H9 (cell line): ENCODE results near the gene MYDGF. TPM values are rescaled to one million over a fixed set of nuclear protein-coding genes. Genes with fewer than 3 reads are reported as not detected.

Source experiments
- DNase-seq: peaks from one replicate; pipeline ENCODE4 v3.0.0-alpha.2; 2017
- H2AFZ ChIP-seq: one replicate; pipeline ENCODE4 v1.6.1; 2013; ENCODE audit warnings: mild to moderate bottlenecking, low read length, control low read depth, moderate library complexity
- H2AK5ac ChIP-seq: 2 replicates; pipeline ENCODE4 v1.6.1; 2013; ENCODE audit warnings: low read length, control low read depth, mixed read lengths; ENCODE audit not compliant: insufficient read length
- H2BK120ac ChIP-seq: one replicate; pipeline ENCODE4 v1.6.1; 2013; ENCODE audit warnings: low read depth, mild to moderate bottlenecking, low read length, control low read depth, inconsistent platforms; ENCODE audit not compliant: poor library complexity, severe bottlenecking
- H2BK12ac ChIP-seq: 2 replicates; pipeline ENCODE4 v1.6.1; 2013; ENCODE audit warnings: low read length, control low read depth, mixed read lengths, low read depth; ENCODE audit not compliant: insufficient read length
- H2BK15ac ChIP-seq: 2 replicates; pipeline ENCODE4 v1.6.1; 2013; ENCODE audit warnings: low read depth, low read length, control low read depth
- H2BK20ac ChIP-seq: one replicate; pipeline ENCODE4 v1.6.1; 2013; ENCODE audit warnings: low read depth, mild to moderate bottlenecking, low read length, control low read depth, inconsistent platforms; ENCODE audit not compliant: poor library complexity, severe bottlenecking
- H2BK5ac ChIP-seq: 2 replicates; pipeline ENCODE4 v1.6.1; 2013; ENCODE audit warnings: low read length, control low read depth, mixed read lengths; ENCODE audit not compliant: insufficient read length
- H3K14ac ChIP-seq: 2 replicates; pipeline ENCODE4 v1.6.1; 2013; ENCODE audit warnings: low read length, control low read depth; ENCODE audit not compliant: insufficient read depth
- H3K18ac ChIP-seq: 2 replicates; pipeline ENCODE4 v1.6.1; 2013; ENCODE audit warnings: low read depth, mild to moderate bottlenecking, mixed read lengths, low read length, control low read depth; ENCODE audit not compliant: insufficient read length
- H3K23ac ChIP-seq: 2 replicates; pipeline ENCODE4 v1.6.1; 2013; ENCODE audit warnings: low read length, control low read depth, mixed read lengths, low read depth; ENCODE audit not compliant: insufficient read length
- H3K23me2 ChIP-seq: 2 replicates; pipeline ENCODE4 v1.6.1; 2013; ENCODE audit warnings: low read depth, mild to moderate bottlenecking, mixed read lengths, low read length, control low read depth; ENCODE audit not compliant: insufficient read length, poor library complexity, severe bottlenecking
- H3K27ac ChIP-seq: 2 replicates; pipeline ENCODE4 v1.5.1; 2013; ENCODE audit warnings: low read length, control low read depth, mixed read lengths, low read depth; ENCODE audit not compliant: insufficient read length
- H3K27me3 ChIP-seq: 2 replicates; pipeline ENCODE4 v1.6.1; 2013; ENCODE audit warnings: low read length, control low read depth, inconsistent platforms; ENCODE audit not compliant: insufficient read depth
- H3K4ac ChIP-seq: 2 replicates; pipeline ENCODE4 v1.6.1; 2013; ENCODE audit warnings: low read depth, mild to moderate bottlenecking, control low read depth, inconsistent platforms, low read length, moderate library complexity
- H3K4me1 ChIP-seq: 2 replicates; pipeline ENCODE4 v1.6.1; 2013; ENCODE audit warnings: low read length, control low read depth, inconsistent platforms; ENCODE audit not compliant: insufficient read depth
- H3K4me2 ChIP-seq: 2 replicates; pipeline ENCODE4 v1.6.1; 2013; ENCODE audit warnings: low read length, control low read depth, mixed read lengths; ENCODE audit not compliant: insufficient read length, insufficient read depth
- H3K56ac ChIP-seq: 2 replicates; pipeline ENCODE4 v1.6.1; 2013; ENCODE audit warnings: low read depth, mild to moderate bottlenecking, mixed read lengths, low read length, control low read depth; ENCODE audit not compliant: insufficient read length
- H3K79me1 ChIP-seq: 2 replicates; pipeline ENCODE4 v1.6.1; 2013; ENCODE audit warnings: low read depth, mild to moderate bottlenecking, moderate library complexity, low read length, control low read depth, inconsistent platforms; ENCODE audit not compliant: insufficient read depth, poor library complexity, severe bottlenecking
- H3K79me2 ChIP-seq: 2 replicates; pipeline ENCODE4 v1.6.1; 2013; ENCODE audit warnings: low read length, control low read depth, inconsistent platforms; ENCODE audit not compliant: insufficient read depth
- H3K9ac ChIP-seq: 2 replicates; pipeline ENCODE4 v1.6.1; 2013; ENCODE audit warnings: low read length, control low read depth, mixed read lengths; ENCODE audit not compliant: insufficient read length; ENCODE audit errors: extremely low read depth
- H3K9me3 ChIP-seq: one replicate; pipeline ENCODE4 v1.6.1; 2013; ENCODE audit warnings: low read depth, low read length, inconsistent platforms; ENCODE audit not compliant: control insufficient read depth
- H3T11ph ChIP-seq: one replicate; pipeline ENCODE4 v1.6.1; 2013; ENCODE audit warnings: mild to moderate bottlenecking, low read length, control low read depth, inconsistent platforms
- H4K20me1 ChIP-seq: one replicate; pipeline ENCODE4 v1.6.1; 2013; ENCODE audit not compliant: control insufficient read depth, insufficient read length, insufficient read depth
- H4K5ac ChIP-seq: 2 replicates; pipeline ENCODE4 v1.6.1; 2013; ENCODE audit warnings: low read depth, mild to moderate bottlenecking, mixed read lengths, low read length, control low read depth; ENCODE audit not compliant: insufficient read length
- H4K8ac ChIP-seq: replicated peaks from 2 replicates; pipeline ENCODE4 v1.6.1; 2013; ENCODE audit warnings: low read length, control low read depth, mixed read lengths, low read depth; ENCODE audit not compliant: insufficient read length
- H4K91ac ChIP-seq: 2 replicates; pipeline ENCODE4 v1.6.1; 2013; ENCODE audit warnings: low read depth, mild to moderate bottlenecking, moderate library complexity, mixed read lengths, low read length, control low read depth; ENCODE audit not compliant: insufficient read length
- H3K27ac Mint-ChIP-seq, 3 experiments: 2 replicates in 2 of 3; 3 replicates in 1 of 3; pipeline ENCODE4 v1.8.0; 2020 to 2021; ENCODE audit warnings: mixed read lengths in 3 of 3, mild to moderate bottlenecking in 1 of 3, moderate library complexity in 1 of 3
- H3K27me3 Mint-ChIP-seq: 2 replicates; pipeline ENCODE4 v1.8.0; 2021; ENCODE audit warnings: low read depth, mild to moderate bottlenecking, moderate library complexity, mixed read lengths
- H3K36me3 Mint-ChIP-seq, 3 experiments: 2 replicates in 2 of 3; 3 replicates in 1 of 3; pipeline ENCODE4 v1.8.0; 2020 to 2021; ENCODE audit warnings: low read depth in 3 of 3, mixed read lengths in 3 of 3; ENCODE audit not compliant: insufficient read depth in 1 of 3
- H3K4me1 Mint-ChIP-seq, 2 experiments: 2 replicates each; pipeline ENCODE4 v1.8.0; 2020; ENCODE audit warnings: mixed read lengths in 2 of 2
- H3K4me3 Mint-ChIP-seq, 2 experiments: 2 replicates in 1 of 2; 3 replicates in 1 of 2; pipeline ENCODE4 v1.8.0; 2020 to 2021; ENCODE audit warnings: mild to moderate bottlenecking in 2 of 2, mixed read lengths in 2 of 2, moderate library complexity in 1 of 2
- H3K9me3 Mint-ChIP-seq, 2 experiments: 2 replicates in 1 of 2; 3 replicates in 1 of 2; pipeline ENCODE4 v1.8.0; 2020; ENCODE audit warnings: mild to moderate bottlenecking in 2 of 2, mixed read lengths in 2 of 2, moderate library complexity in 1 of 2
- WGBS: extraction: QIAGEN DNeasy Blood & Tissue Kit; methylation state at CpG from one replicate; pipeline ENCODE4 v1.1.7; 2013; ENCODE audit warnings: missing lambda C conversion rate, low lambda C conversion rate, mixed read lengths; ENCODE audit not compliant: insufficient read length; ENCODE audit errors: extremely low coverage; 5-methylcytosine and 5-hydroxymethylcytosine counted together
- total RNA-seq: library from RNA; stranded (reverse); gene quantifications from 2 replicates; pipeline ENCODE4 v1.2.1, GENCODE V29; 2021
- TF ChIP-seq, protein P1 (sequence below): fragments of 200-600 bp; sonication (generic); conservative IDR thresholded peaks from 3 replicates; pipeline ENCODE4 v1.8.0; 2021; ENCODE audit warnings: antibody characterized with exemption, mild to moderate bottlenecking

The MYDGF gene
- total RNA-seq, 1 experiment from 2014 or later: 43.4 TPM

DNA sequence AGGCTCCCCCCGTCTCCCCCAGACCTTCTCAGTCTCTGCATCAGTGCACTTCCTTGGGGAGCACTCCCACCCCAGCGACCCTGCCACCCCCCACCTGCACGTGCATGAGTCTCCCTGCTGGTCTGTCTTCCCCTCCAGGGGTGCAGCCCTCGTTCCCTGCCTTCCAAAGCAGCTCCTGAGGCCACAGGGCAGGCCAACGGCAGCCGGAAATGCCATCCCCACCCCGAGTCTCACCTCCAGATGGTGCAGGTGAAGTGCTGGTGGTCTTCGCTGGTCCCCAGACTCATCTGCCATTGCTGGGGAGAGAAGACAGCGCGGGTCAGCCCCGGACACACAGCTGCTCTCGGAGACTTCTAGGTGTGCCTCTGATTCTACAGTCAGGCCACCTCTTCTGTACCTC, 5.5 kb downstream of the MYDGF start:
- Histone ChIP-seq H3K9ac (no peak overlapping the region), H2BK12ac (no peak overlapping the region), H2BK20ac (no peak overlapping the region), H3K27ac (no peak overlapping the region), H2BK120ac (no peak overlapping the region), H3K79me1 (no peaks in the 10 kb centered on the region), H4K8ac (no peak overlapping the region), H3K23me2 (peaks cover 2% of the 10 kb centered on the region), H3K79me2 (no peaks in the 10 kb centered on the region), H2BK5ac (no peak overlapping the region), H2AK5ac (no peak overlapping the region), H2BK15ac (no peak overlapping the region), H3K14ac (no peak overlapping the region), H3K23ac (no peak overlapping the region), H3K9me3 (no peaks in the 10 kb centered on the region), H3T11ph (no peak overlapping the region), H3K4ac (no peak overlapping the region), H4K20me1 (no peaks in the 10 kb centered on the region), H3K4me1 (no peaks in the 10 kb centered on the region), H2AFZ (no peak overlapping the region), H3K27me3 (no peaks in the 10 kb centered on the region), H3K18ac (no peak overlapping the region), H4K5ac (no peak overlapping the region), H4K91ac (no peak overlapping the region), H3K4me2 (no peak overlapping the region), H3K56ac (no peak overlapping the region)
- no peak for DNase-seq
- no peak overlapping the region for H3K27ac Mint-ChIP-seq
- H3K4me3 Mint-ChIP-seq: no peak overlapping the region
- H3K4me1 Mint-ChIP-seq: peaks cover 5 to 8% of the 10 kb centered on the region in 2 experiments
- H3K9me3 Mint-ChIP-seq: no peaks in the 10 kb centered on the region
- peaks cover 12 to 31% (median 19%) of the 10 kb centered on the region in 3 experiments; a peak in 6 of 7 replicates for H3K36me3 Mint-ChIP-seq
- H3K27me3 Mint-ChIP-seq: no peaks in the 10 kb centered on the region
- no CpG with 5 or more reads among the region's 12 CpGs for WGBS
- TF ChIP-seq, protein P1, sequence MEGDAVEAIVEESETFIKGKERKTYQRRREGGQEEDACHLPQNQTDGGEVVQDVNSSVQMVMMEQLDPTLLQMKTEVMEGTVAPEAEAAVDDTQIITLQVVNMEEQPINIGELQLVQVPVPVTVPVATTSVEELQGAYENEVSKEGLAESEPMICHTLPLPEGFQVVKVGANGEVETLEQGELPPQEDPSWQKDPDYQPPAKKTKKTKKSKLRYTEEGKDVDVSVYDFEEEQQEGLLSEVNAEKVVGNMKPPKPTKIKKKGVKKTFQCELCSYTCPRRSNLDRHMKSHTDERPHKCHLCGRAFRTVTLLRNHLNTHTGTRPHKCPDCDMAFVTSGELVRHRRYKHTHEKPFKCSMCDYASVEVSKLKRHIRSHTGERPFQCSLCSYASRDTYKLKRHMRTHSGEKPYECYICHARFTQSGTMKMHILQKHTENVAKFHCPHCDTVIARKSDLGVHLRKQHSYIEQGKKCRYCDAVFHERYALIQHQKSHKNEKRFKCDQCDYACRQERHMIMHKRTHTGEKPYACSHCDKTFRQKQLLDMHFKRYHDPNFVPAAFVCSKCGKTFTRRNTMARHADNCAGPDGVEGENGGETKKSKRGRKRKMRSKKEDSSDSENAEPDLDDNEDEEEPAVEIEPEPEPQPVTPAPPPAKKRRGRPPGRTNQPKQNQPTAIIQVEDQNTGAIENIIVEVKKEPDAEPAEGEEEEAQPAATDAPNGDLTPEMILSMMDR: no peak
